ENCODE data around the gene FCSK. TPM values are rescaled to one million over a fixed set of nuclear protein-coding genes. Genes with fewer than 3 reads are reported as not detected.

Gene FCSK
- total RNA-seq, 1 donor from 2014 or later: 12.0 TPM

DNA sequence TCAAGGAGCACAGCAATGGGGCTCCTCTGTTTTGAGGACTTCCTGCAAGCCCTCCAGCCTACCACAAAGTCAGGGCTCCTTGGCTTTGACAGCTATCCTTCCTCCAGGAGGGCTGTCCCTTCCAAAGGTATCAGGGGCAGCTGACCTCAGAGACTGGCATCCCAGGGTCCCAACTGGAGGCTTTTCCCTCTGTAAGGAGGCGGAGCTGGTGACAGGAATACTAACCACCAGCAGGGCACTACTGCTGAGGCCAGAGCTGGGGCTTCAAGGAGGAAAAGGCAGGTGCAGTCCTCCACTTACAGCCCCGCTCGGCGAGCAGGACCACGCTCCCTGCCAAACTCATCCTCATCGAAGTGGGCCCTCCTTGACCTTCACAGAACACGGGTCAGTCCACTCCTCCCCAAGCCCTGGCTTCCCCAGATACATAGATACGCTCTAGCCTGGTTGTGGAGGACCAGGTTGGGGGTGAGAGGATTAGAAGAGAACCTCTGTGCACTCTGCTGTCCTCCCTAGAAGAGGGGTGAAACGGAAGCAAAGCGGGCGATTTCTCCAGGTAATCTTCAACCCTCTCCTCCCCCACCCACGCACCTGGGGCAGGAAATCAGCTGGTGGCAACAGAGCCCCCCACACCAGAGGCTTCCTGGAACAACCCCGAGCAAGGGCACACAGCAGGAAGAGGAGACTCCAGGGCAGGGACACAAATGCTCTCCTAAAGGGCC, 36.0 kb upstream of the FCSK start:
- Mint-ChIP-seq H3K9me3 (ENCODE audit: unreplicated experiment) (no peaks in the 10 kb centered on the region), H3K27ac (ENCODE audit: unreplicated experiment) (no peak overlapping the region), H3K36me3 (ENCODE audit: low read depth, unreplicated experiment) (peaks cover 21% of the 10 kb centered on the region), H3K27me3 (ENCODE audit: low read depth, unreplicated experiment) (no peaks in the 10 kb centered on the region), H3K4me3 (ENCODE audit: unreplicated experiment) (no peak overlapping the region), H3K4me1 (ENCODE audit: low read depth, unreplicated experiment) (peaks cover 47% of the 10 kb centered on the region)
- no peaks in the 10 kb centered on the region for H3K4me1 ChIP-seq (ENCODE audit: insufficient read depth, low read length)
- no peak for FAIRE-seq
- H3K4me3 ChIP-seq (ENCODE audit: insufficient read depth, low read depth, low read length): no peak overlapping the region
- no peak overlapping the region for H3K27ac ChIP-seq (ENCODE audit: low read depth, low read length)
- no peak for DNase-seq (ENCODE audit: low read depth)
- TF ChIP-seq EZH2 (IDR thresholded peaks at IDR 0.05; ENCODE audit: insufficient read depth, low read length): no peak
- TF ChIP-seq, protein P1, sequence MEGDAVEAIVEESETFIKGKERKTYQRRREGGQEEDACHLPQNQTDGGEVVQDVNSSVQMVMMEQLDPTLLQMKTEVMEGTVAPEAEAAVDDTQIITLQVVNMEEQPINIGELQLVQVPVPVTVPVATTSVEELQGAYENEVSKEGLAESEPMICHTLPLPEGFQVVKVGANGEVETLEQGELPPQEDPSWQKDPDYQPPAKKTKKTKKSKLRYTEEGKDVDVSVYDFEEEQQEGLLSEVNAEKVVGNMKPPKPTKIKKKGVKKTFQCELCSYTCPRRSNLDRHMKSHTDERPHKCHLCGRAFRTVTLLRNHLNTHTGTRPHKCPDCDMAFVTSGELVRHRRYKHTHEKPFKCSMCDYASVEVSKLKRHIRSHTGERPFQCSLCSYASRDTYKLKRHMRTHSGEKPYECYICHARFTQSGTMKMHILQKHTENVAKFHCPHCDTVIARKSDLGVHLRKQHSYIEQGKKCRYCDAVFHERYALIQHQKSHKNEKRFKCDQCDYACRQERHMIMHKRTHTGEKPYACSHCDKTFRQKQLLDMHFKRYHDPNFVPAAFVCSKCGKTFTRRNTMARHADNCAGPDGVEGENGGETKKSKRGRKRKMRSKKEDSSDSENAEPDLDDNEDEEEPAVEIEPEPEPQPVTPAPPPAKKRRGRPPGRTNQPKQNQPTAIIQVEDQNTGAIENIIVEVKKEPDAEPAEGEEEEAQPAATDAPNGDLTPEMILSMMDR (IDR thresholded peaks at IDR 0.05; ENCODE audit: insufficient read depth, low read depth, low read length): no peak
- no peaks in the 10 kb centered on the region for H3K9me3 ChIP-seq (ENCODE audit: insufficient read depth, low read depth, low read length)
- H3K79me2 ChIP-seq (ENCODE audit: insufficient read depth, low read length): peaks cover 92% of the 10 kb centered on the region
- H2AFZ ChIP-seq (ENCODE audit: low read depth, low read length): no peak overlapping the region
- H3K9ac ChIP-seq (ENCODE audit: low read length): no peak overlapping the region
- H3K27me3 ChIP-seq (ENCODE audit: insufficient read depth, low read length): no peaks in the 10 kb centered on the region
- H4K20me1 ChIP-seq (ENCODE audit: insufficient read depth, low read length): peaks cover 94% of the 10 kb centered on the region
- H3K36me3 ChIP-seq (ENCODE audit: insufficient read depth, low read length): no peaks in the 10 kb centered on the region
- H3K4me2 ChIP-seq (ENCODE audit: low read length): no peak overlapping the region

DNA sequence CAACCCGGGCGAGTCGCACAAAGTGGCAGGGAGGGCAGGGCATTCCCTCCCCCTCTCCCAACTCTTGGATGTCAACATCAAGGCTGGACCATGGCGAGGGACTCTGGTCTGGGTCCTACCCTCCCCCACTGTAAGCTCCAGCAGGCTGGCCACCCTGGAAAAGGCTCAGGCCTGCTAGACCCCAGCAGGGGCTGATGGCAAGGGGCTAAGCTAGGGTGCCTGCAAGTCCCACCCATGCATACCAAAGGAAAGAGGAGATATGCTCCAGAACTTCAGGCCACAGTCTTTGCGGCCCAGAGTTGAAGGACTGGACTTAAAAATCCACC, 35.4 kb upstream of the FCSK start:
- no peak overlapping the region for H3K9ac ChIP-seq (ENCODE audit: low read length)
- DNase-seq (ENCODE audit: low read depth): no peak
- peaks cover 90% of the 10 kb centered on the region for H3K79me2 ChIP-seq (ENCODE audit: insufficient read depth, low read length)
- peaks cover 92% of the 10 kb centered on the region for H4K20me1 ChIP-seq (ENCODE audit: insufficient read depth, low read length)
- Mint-ChIP-seq H3K36me3 (ENCODE audit: low read depth, unreplicated experiment) (peaks cover 21% of the 10 kb centered on the region), H3K27me3 (ENCODE audit: low read depth, unreplicated experiment) (no peaks in the 10 kb centered on the region), H3K4me1 (ENCODE audit: low read depth, unreplicated experiment) (peaks cover 49% of the 10 kb centered on the region), H3K4me3 (ENCODE audit: unreplicated experiment) (no peak overlapping the region), H3K9me3 (ENCODE audit: unreplicated experiment) (no peaks in the 10 kb centered on the region), H3K27ac (ENCODE audit: unreplicated experiment) (no peak overlapping the region)
- H3K36me3 ChIP-seq (ENCODE audit: insufficient read depth, low read length): no peaks in the 10 kb centered on the region
- TF ChIP-seq, protein P1 (IDR thresholded peaks at IDR 0.05; ENCODE audit: insufficient read depth, low read depth, low read length): no peak
- no peak for TF ChIP-seq EZH2 (IDR thresholded peaks at IDR 0.05; ENCODE audit: insufficient read depth, low read length)
- no peak for FAIRE-seq
- H2AFZ ChIP-seq (ENCODE audit: low read depth, low read length): no peak overlapping the region
- no peak overlapping the region for H3K4me3 ChIP-seq (ENCODE audit: insufficient read depth, low read depth, low read length)
- H3K27ac ChIP-seq (ENCODE audit: low read depth, low read length): no peak overlapping the region
- H3K4me1 ChIP-seq (ENCODE audit: insufficient read depth, low read length): no peaks in the 10 kb centered on the region
- no peaks in the 10 kb centered on the region for H3K27me3 ChIP-seq (ENCODE audit: insufficient read depth, low read length)
- no peaks in the 10 kb centered on the region for H3K9me3 ChIP-seq (ENCODE audit: insufficient read depth, low read depth, low read length)
- H3K4me2 ChIP-seq (ENCODE audit: low read length): no peak overlapping the region
